Measurements from ENCODE around the gene ZNF394.
"Not testable (repeated sequence)": the region's sequence is repeated elsewhere in the genome, so short reads cannot be mapped to it uniquely, and the experiment has no call there.

ZNF394 gene

DNA sequence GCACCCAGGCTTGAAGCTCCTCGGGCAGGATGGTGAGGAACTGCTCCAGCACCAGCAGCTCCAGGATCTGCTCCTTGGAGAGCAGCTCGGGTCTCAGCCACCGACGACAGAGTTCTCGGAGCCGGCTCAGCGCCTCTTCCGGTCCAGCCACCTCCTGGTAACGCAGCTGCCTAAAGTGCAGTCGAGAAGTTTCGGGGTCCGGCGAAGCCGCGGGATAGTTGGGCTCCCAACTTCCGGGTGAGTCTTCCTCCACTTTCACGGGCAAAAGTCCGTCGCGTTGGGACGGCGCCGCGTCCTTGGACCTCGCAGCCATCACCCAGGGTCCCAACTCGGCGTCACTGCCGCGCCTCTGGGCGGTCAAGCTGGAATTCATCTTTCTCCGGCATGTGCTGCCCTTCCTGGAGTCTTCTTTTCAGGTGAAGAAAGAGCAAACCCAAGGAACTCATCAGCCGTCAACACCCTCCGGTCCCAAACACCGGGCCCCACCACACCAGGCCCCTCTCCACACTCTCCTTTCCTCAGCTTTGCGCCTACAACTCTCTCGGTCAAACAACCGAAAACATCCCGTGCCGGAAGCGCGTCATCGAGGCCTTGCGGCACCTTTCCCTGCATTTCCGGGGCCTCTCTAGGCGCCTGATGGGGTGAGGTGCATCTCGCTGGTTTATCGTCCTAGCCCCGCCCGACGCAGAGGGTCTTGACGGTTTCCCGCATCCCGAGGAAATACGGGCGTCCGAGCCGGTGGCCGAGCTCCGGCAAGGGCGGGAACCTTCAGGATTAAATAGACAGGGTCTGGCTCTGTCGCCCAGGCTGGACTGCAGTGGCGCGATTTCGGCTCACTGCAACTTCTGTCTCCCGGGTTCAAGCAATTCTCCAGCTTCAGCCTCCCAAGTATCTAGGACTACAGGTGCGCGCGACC, at the start of gene ZNF394:
ZNF394 (minus strand) TSS at position 561 of the 916 bp plus-strand sequence; CDS start at position 373, 188 bp downstream.
- H3K36me3 ChIP-seq (ENCODE audit: insufficient read depth, low read length): peaks cover 5% of the 10 kb centered on the region; the same call in 1 of the 2 replicates
- peak within 1 kb of the TSS; percentile 81 for H3K9ac ChIP-seq (ENCODE audit: low read depth, low read length)

DNA sequence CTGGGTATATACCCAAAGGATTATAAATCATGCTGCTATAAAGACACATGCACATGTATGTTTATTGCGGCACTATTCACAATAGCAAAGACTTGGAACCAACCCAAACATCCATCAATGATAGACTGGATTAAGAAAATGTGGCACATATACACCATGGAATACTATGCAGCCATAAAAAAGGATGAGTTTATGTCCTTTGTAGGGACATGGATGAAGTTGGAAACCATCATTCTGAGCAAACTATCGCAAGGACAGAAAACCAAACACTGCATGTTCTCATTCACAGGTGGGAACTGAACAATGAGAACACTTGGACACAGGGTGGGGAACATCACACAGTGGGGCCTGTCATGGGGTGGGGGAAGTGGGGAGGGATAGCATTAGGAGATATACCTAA, 49.5 kb upstream of the ZNF394 start:
- not testable (repeated sequence) for H3K9me3 ChIP-seq (ENCODE audit: control insufficient read depth, insufficient read depth, low read length); H3K9ac ChIP-seq (ENCODE audit: low read depth, low read length); H3K4me1 ChIP-seq (ENCODE audit: insufficient read depth, low read length); H3K36me3 ChIP-seq (ENCODE audit: insufficient read depth, low read length)

More for the DNA sequence above, at the start of gene ZNF394:
- Histone ChIP-seq H3K4me1 (ENCODE audit: insufficient read depth, low read length) (no peaks in the 10 kb centered on the region), H3K9me3 (ENCODE audit: control insufficient read depth, insufficient read depth, low read length) (no peaks in the 10 kb centered on the region)

DNA sequence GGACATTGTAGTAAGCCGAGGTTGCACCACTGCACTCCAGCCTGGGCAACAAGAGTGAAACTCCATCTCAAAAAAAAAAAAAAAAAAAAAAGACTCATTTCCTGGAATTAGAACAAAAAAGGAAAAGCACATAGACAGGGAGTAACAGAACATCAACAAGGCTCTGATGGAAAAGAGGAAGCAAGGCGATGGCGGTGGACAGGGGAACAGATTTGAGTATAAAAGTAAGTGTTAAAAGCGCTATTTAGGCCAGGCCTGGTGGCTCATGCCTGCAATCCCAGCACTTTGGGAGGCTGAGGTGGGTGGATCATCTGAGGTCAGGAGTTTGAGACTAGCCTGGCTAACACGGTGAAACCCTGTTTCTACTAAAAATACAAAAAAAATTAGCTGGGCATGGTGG, 45.2 kb upstream of the ZNF394 start:
- not testable (repeated sequence) for H3K4me1 ChIP-seq (ENCODE audit: insufficient read depth, low read length); H3K9ac ChIP-seq (ENCODE audit: low read depth, low read length); H3K36me3 ChIP-seq (ENCODE audit: insufficient read depth, low read length); H3K9me3 ChIP-seq (ENCODE audit: control insufficient read depth, insufficient read depth, low read length)

GRCh38 chr7:99543916-99544315, 43.8 kb upstream of the ZNF394 start:
- H3K9me3 ChIP-seq (ENCODE audit: control insufficient read depth, insufficient read depth, low read length): no peaks in the 10 kb centered on the region
- no peak overlapping the region for H3K9ac ChIP-seq (ENCODE audit: low read depth, low read length)
- no peaks in the 10 kb centered on the region for H3K36me3 ChIP-seq (ENCODE audit: insufficient read depth, low read length)
- no peaks in the 10 kb centered on the region for H3K4me1 ChIP-seq (ENCODE audit: insufficient read depth, low read length)

DNA sequence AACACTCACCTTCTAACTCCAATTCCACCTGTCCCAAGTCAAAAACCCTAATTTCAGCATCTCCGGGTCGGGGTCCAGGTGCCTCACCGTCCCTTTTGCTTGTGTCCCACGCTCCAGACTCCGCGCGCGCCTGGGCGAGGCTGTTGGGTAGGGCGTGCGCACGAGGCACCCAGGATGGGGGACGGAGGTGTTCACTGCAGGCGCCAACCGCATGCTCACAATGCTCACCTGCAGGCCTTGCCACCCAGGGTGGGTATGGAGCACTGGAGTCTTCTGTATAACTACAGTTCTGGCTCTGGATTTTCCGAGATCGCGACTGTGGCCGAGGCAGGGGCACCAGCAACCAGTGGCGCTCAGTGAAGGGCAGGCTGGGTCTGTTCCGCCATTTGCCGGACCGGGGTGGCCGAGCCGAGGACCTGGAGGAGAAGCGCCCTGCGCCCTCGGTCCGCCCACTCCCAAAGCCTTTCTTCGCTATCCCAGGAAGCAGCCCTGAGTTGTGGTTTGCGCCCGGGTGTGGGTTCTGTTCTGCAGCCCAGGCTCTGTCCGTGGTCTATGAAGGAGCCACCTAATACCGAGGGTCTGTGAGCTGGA, 43.1 kb upstream of the ZNF394 start:
- Histone ChIP-seq H3K9ac (ENCODE audit: low read depth, low read length) (no peak overlapping the region), H3K36me3 (ENCODE audit: insufficient read depth, low read length) (no peaks in the 10 kb centered on the region), H3K4me1 (ENCODE audit: insufficient read depth, low read length) (no peaks in the 10 kb centered on the region), H3K9me3 (ENCODE audit: control insufficient read depth, insufficient read depth, low read length) (no peaks in the 10 kb centered on the region)

DNA sequence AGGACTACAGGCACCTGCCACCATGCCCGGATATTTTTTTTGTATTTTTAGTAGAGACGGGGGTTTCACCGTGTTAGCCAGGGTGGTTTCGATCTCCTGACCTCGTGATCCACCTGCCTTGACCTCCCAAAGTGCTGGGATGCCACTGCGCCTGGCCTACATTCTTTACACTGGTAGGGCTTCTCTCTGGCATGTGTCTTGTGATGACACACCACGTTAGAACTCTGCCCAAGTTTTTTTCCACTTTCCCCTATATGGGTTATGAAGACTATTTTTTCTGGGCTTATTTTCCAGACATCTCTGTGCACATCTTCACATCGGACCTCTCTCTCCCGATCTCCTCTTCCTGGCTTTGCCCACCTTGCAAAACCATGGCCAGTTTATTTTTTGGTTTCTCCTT, 41.1 kb upstream of the ZNF394 start:
- Histone ChIP-seq H3K36me3 (ENCODE audit: insufficient read depth, low read length) (no peaks in the 10 kb centered on the region), H3K9me3 (ENCODE audit: control insufficient read depth, insufficient read depth, low read length) (no peaks in the 10 kb centered on the region), H3K9ac (ENCODE audit: low read depth, low read length) (no peak overlapping the region), H3K4me1 (ENCODE audit: insufficient read depth, low read length) (no peaks in the 10 kb centered on the region)

DNA sequence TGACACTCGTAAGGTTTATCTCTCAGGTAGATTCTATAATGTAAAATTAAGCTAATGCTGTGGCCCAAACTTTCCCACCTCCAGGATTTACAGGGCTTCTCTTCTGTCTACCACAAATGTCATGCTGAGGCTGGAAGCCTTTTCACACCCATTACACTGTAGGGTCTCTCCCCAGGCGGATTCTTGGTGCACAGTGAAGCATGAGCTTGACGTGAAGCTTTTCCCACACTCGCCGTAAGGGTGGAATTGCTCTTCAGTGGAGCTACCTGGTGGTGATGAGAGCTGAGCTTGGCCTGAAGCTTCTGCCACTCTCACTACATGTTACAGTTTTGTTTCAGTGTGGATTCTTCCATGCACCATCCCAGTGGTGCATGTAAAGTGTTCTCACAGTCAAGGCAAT, 40.5 kb upstream of the ZNF394 start:
- Histone ChIP-seq H3K9me3 (ENCODE audit: control insufficient read depth, insufficient read depth, low read length) (no peaks in the 10 kb centered on the region), H3K36me3 (ENCODE audit: insufficient read depth, low read length) (no peaks in the 10 kb centered on the region), H3K9ac (ENCODE audit: low read depth, low read length) (no peak overlapping the region), H3K4me1 (ENCODE audit: insufficient read depth, low read length) (no peaks in the 10 kb centered on the region)

DNA sequence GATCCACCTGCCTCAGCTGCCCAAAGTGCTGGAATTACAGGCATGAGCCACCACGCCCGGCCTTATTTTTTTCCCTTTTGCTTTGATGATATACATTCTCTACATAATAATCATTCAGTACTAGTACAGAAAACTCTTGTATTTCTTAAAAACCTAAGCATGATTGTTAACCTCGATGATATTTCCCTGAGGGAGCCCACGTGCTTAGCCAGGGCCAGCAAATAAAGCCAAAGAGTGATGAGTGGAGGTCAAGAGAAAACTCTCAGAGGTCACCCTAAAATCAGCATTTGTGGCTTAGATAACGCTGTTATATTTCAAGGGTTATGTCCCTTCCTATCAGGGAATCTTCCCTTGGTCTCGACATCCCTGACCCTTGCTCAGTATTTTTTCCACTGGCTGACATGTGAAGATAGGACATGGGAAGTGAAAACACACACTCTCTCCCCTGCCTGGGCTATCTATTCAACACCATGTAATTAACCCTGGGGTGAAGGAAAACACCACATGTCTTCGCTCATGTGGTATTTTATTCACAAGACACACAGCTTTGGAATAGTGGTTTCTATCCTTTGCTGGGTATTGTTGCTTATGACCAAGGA, 39.2 kb upstream of the ZNF394 start:
- Histone ChIP-seq H3K36me3 (ENCODE audit: insufficient read depth, low read length) (no peaks in the 10 kb centered on the region), H3K9me3 (ENCODE audit: control insufficient read depth, insufficient read depth, low read length) (no peaks in the 10 kb centered on the region), H3K9ac (ENCODE audit: low read depth, low read length) (no peak overlapping the region), H3K4me1 (ENCODE audit: insufficient read depth, low read length) (no peaks in the 10 kb centered on the region)

DNA sequence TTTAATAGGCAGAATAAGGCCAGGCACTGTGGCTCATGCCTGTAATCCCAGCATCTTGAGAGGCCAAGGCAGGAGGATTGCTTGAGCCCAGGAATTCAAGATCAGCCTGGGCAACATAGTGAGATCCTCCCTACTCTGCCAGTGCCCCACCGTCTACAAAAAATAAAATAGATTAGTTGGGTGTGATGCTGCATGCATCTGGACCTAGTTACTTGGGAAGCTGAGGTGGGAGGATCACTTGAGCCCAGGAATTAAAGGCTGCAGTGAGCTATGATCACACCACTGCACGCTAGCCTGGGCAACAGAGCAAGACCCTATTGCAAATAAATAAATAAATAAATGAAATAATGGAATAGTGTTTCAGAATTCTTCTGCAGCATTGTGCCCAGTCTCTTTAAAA, 35.6 kb upstream of the ZNF394 start:
- Histone ChIP-seq H3K9ac (ENCODE audit: low read depth, low read length) (no peak overlapping the region), H3K9me3 (ENCODE audit: control insufficient read depth, insufficient read depth, low read length) (peaks cover 30% of the 10 kb centered on the region), H3K4me1 (ENCODE audit: insufficient read depth, low read length) (no peaks in the 10 kb centered on the region), H3K36me3 (ENCODE audit: insufficient read depth, low read length) (peaks cover 27% of the 10 kb centered on the region)

GRCh38 chr7:99531354-99531765, 31.3 kb upstream of the ZNF394 start:
- Histone ChIP-seq H3K36me3 (ENCODE audit: insufficient read depth, low read length) (peaks cover 44% of the 10 kb centered on the region), H3K9ac (ENCODE audit: low read depth, low read length) (no peak overlapping the region), H3K4me1 (ENCODE audit: insufficient read depth, low read length) (no peaks in the 10 kb centered on the region), H3K9me3 (ENCODE audit: control insufficient read depth, insufficient read depth, low read length) (peaks cover 42% of the 10 kb centered on the region)

GRCh38 chr7:99525713-99526440, 25.8 kb upstream of the ZNF394 start:
- Histone ChIP-seq H3K9ac (ENCODE audit: low read depth, low read length) (no peak overlapping the region), H3K9me3 (ENCODE audit: control insufficient read depth, insufficient read depth, low read length) (peaks cover 13% of the 10 kb centered on the region), H3K36me3 (ENCODE audit: insufficient read depth, low read length) (peaks cover 24% of the 10 kb centered on the region), H3K4me1 (ENCODE audit: insufficient read depth, low read length) (no peaks in the 10 kb centered on the region)

DNA sequence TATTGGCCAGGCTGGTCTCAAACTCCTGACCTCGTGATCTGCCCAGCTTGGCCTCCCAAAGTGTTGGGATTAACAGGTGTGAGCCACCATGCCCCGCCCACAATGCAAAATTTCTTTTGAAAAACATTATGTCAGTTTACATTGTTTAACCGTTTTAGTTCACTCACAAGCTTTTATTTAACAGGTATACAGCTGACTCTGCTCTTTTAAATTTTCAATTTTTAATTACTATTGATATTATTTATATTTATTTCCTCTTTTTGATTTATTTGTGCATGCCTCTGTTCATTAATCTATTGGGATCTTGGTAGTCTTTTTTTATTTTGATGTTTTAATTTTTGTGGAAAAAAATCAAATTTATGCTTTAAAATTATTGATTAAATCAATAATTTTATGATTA, 21.3 kb upstream of the ZNF394 start:
- peaks cover 18% of the 10 kb centered on the region; the same call in 1 of the 2 replicates for H3K36me3 ChIP-seq (ENCODE audit: insufficient read depth, low read length)
- no peaks in the 10 kb centered on the region for H3K9me3 ChIP-seq (ENCODE audit: control insufficient read depth, insufficient read depth, low read length)
- H3K4me1 ChIP-seq (ENCODE audit: insufficient read depth, low read length): no peaks in the 10 kb centered on the region
- no peak overlapping the region for H3K9ac ChIP-seq (ENCODE audit: low read depth, low read length)

GRCh38 chr7:99514050-99514449, 14.0 kb upstream of the ZNF394 start:
- Histone ChIP-seq H3K36me3 (ENCODE audit: insufficient read depth, low read length) (peaks cover 12% of the 10 kb centered on the region), H3K4me1 (ENCODE audit: insufficient read depth, low read length) (no peaks in the 10 kb centered on the region), H3K9ac (ENCODE audit: low read depth, low read length) (no peak overlapping the region), H3K9me3 (ENCODE audit: control insufficient read depth, insufficient read depth, low read length) (no peaks in the 10 kb centered on the region)

GRCh38 chr7:99505324-99505662, 5.2 kb upstream of the ZNF394 start:
- Histone ChIP-seq H3K9me3 (ENCODE audit: control insufficient read depth, insufficient read depth, low read length) (no peaks in the 10 kb centered on the region), H3K36me3 (ENCODE audit: insufficient read depth, low read length) (no peaks in the 10 kb centered on the region), H3K9ac (ENCODE audit: low read depth, low read length) (peak overlapping the region; percentile 91), H3K4me1 (ENCODE audit: insufficient read depth, low read length) (no peaks in the 10 kb centered on the region)

Data from ES-I3 (cell line).